Mucosa of gallbladder (tissue), 1 donor: Measurements from ENCODE around the gene TBC1D3C. TPM values are rescaled to one million over a fixed set of nuclear protein-coding genes. Genes with fewer than 3 reads are reported as not detected.
"Not testable (repeated sequence)": the region's sequence is repeated elsewhere in the genome, so short reads cannot be mapped to it uniquely, and the experiment has no call there.

Source experiments
- DNase-seq: peaks from one replicate; pipeline ENCODE4 v3.0.0-alpha.2; 2020; ENCODE audit warnings: low spot score
- total RNA-seq: library from RNA; stranded (reverse); gene quantifications from one replicate; pipeline ENCODE4 v1.2.1, GENCODE V29; 2021
- donor health status: DM: no; HTN: no; CAD: no.

Gene TBC1D3C
- total RNA-seq: not detected

- DNase-seq: not testable (repeated sequence)
These were observed at the start of gene TBC1D3C for GRCh38 chr17:38068534-38068933. Gene TBC1D3C (minus strand): TSS chr17:38068634. CDS start chr17:38067066, 1,568 bp downstream.

GRCh38 chr17:38099262-38099661, 30.8 kb upstream of the TBC1D3C start:
- DNase-seq: not testable (repeated sequence)

GRCh38 chr17:38094059-38094694, 25.7 kb upstream of the TBC1D3C start:
- not testable (repeated sequence) for DNase-seq

- DNase-seq: not testable (repeated sequence)
These were observed 19.7 kb upstream of the TBC1D3C start for GRCh38 chr17:38088120-38088519.

- not testable (repeated sequence) for DNase-seq
These were observed 18.9 kb upstream of the TBC1D3C start for GRCh38 chr17:38087344-38087743.

Other genes with a start within 250 kb of the TBC1D3C start
- gene TBC1D3K, start 144.2 kb downstream of the TBC1D3C start, total RNA-seq: not detected
- gene TBC1D3L, start 79.6 kb downstream of the TBC1D3C start, total RNA-seq: 19.7 TPM
- gene TBC1D3D, start 64.7 kb downstream of the TBC1D3C start, total RNA-seq: 0.58 TPM
- gene TBC1D3E, start 59.3 kb upstream of the TBC1D3C start, total RNA-seq: not detected
- not detected for gene TBC1D3, start 123.9 kb upstream of the TBC1D3C start, total RNA-seq
- 27.6 TPM for gene MRPL45, start 228.5 kb upstream of the TBC1D3C start, total RNA-seq